ENCODE measurements around the gene NTRK1.
"Not testable (repeated sequence)": the region's sequence is repeated elsewhere in the genome, so short reads cannot be mapped to it uniquely, and the experiment has no call there.

The NTRK1 gene

GRCh38 chr1:156920233-156921052 is 59.8 kb downstream of the NTRK1 start, which contains the start of gene LRRC71:
TSS of gene LRRC71 (plus strand) at chr1:156920632. CDS start at chr1:156920804, 172 bp downstream.
- DNase-seq: peak; percentile 58 to 71

- DNase-seq: no peak
Observed at GRCh38 chr1:156921053-156921529, 60.4 kb downstream of the NTRK1 start.

GRCh38 chr1:156922986-156923669 is 62.5 kb downstream of the NTRK1 start:
- DNase-seq: peak in 1 of 2 experiments; percentile 14

- no peak for DNase-seq
Observed at GRCh38 chr1:156923670-156924477, 63.2 kb downstream of the NTRK1 start.

GRCh38 chr1:156924478-156925153 is 64.0 kb downstream of the NTRK1 start:
- DNase-seq: no peak

- no peak for DNase-seq
Observed at GRCh38 chr1:156925154-156926010, 64.7 kb downstream of the NTRK1 start.

- peak in 1 of 2 experiments; percentile 20 for DNase-seq
Observed at GRCh38 chr1:156926175-156926574, 65.5 kb downstream of the NTRK1 start.

- DNase-seq: not testable (repeated sequence)
Observed at GRCh38 chr1:156926695-156927094, 66.0 kb downstream of the NTRK1 start.

- DNase-seq: peak; percentile 88 to 90
Observed at GRCh38 chr1:156927215-156928042, 66.8 kb downstream of the NTRK1 start.

- DNase-seq: no peak
Observed at GRCh38 chr1:156928043-156928602, 67.5 kb downstream of the NTRK1 start.

GRCh38 chr1:156929596-156930238 is 69.1 kb downstream of the NTRK1 start:
- no peak for DNase-seq

GRCh38 chr1:156930483-156930882 is 69.8 kb downstream of the NTRK1 start:
- no peak for DNase-seq

Measured in SHP77 (cell line).